ENCODE measurements around the gene SYT17.

Gene SYT17

DNA sequence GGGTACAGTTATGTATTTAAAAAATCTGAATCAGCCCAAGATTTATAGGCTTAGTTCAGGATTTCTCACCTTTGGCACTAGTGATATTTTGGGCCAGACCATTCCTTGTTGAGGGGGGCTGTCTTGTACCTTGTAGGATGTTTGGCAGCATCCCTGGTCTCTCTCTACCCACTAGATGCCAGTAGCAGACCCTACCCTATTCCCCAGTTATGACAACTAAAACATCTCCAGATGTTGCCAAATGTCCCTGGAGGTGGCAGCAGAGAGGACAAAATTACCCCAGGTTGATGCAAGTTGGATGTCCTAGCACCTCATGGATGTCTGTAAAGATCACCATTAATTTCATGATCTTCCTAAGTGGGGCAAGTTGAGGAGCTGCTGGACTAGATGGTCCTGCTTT is 45.8 kb downstream of the SYT17 start:
- no peak overlapping the region for H3K4me2 ChIP-seq (ENCODE audit: low read length)
- no peaks in the 10 kb centered on the region for H3K9me2 ChIP-seq (replicated peaks; ENCODE audit: control insufficient read depth, low read length)
- H3K36me3 ChIP-seq (ENCODE audit: control insufficient read depth, low read length): peaks cover 18% of the 10 kb centered on the region
- H3K27me3 ChIP-seq (ENCODE audit: control insufficient read depth, low read length): no peaks in the 10 kb centered on the region
- H4K20me1 ChIP-seq (ENCODE audit: control insufficient read depth, insufficient read depth, low read depth, low read length): no peaks in the 10 kb centered on the region
- H3K79me2 ChIP-seq (ENCODE audit: control insufficient read depth, low read length): peaks cover 12% of the 10 kb centered on the region
- no peak overlapping the region for H3K27ac ChIP-seq (ENCODE audit: low read depth, low read length)
- H3K4me1 ChIP-seq (ENCODE audit: control insufficient read depth, low read length): peaks cover 44% of the 10 kb centered on the region
- TF ChIP-seq EZH2phosphoT487 (IDR thresholded peaks at IDR 0.05; ENCODE audit: borderline replicate concordance, low read length) (no peak), CTCF (IDR thresholded peaks at IDR 0.05; ENCODE audit: low read depth, low read length, poor library complexity, severe bottlenecking) (peak; percentile 49)
- peaks cover 16% of the 10 kb centered on the region for H3F3A ChIP-seq (ENCODE audit: control insufficient read depth, insufficient read depth)
- no peak overlapping the region for H3K4me3 ChIP-seq (ENCODE audit: low read length)
- peaks cover 15% of the 10 kb centered on the region; the same call in 1 of the 2 replicates for H3K9me3 ChIP-seq (ENCODE audit: control insufficient read depth, insufficient read depth, low read length)

DNA sequence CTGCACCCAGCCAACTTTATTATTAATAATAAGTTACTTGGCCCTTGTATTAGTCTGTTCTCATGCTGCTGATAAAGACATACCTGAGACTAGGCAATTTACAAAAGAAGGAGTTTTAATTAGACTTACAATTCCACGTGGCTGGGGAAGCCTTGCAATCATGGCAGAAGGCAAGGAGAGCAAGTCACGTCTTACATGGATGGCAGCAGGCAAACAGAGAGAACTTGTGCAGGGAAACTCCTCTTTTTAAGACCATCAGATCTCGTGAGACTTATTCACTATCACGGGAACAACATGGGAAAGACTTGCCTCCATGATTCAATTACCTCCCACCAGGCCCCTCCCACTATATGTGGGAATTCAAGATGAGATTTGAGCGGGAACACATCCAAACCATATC is 47.7 kb downstream of the SYT17 start:
- Histone ChIP-seq H3K4me3 (ENCODE audit: low read length) (no peak overlapping the region), H4K20me1 (ENCODE audit: control insufficient read depth, insufficient read depth, low read depth, low read length) (no peaks in the 10 kb centered on the region), H3F3A (ENCODE audit: control insufficient read depth, insufficient read depth) (peaks cover 7% of the 10 kb centered on the region), H3K9me3 (ENCODE audit: control insufficient read depth, insufficient read depth, low read length) (peaks cover 15% of the 10 kb centered on the region; the same call in 1 of the 2 replicates), H3K9me2 (replicated peaks; ENCODE audit: control insufficient read depth, low read length) (no peaks in the 10 kb centered on the region), H3K4me2 (ENCODE audit: low read length) (no peak overlapping the region), H3K4me1 (ENCODE audit: control insufficient read depth, low read length) (peaks cover 27% of the 10 kb centered on the region), H3K27ac (ENCODE audit: low read depth, low read length) (no peak overlapping the region), H3K79me2 (ENCODE audit: control insufficient read depth, low read length) (peaks cover 12% of the 10 kb centered on the region), H3K27me3 (ENCODE audit: control insufficient read depth, low read length) (no peaks in the 10 kb centered on the region), H3K36me3 (ENCODE audit: control insufficient read depth, low read length) (peaks cover 17% of the 10 kb centered on the region)
- TF ChIP-seq CTCF (IDR thresholded peaks at IDR 0.05; ENCODE audit: low read depth, low read length, poor library complexity, severe bottlenecking): no peak
- TF ChIP-seq EZH2phosphoT487 (IDR thresholded peaks at IDR 0.05; ENCODE audit: borderline replicate concordance, low read length): no peak

DNA sequence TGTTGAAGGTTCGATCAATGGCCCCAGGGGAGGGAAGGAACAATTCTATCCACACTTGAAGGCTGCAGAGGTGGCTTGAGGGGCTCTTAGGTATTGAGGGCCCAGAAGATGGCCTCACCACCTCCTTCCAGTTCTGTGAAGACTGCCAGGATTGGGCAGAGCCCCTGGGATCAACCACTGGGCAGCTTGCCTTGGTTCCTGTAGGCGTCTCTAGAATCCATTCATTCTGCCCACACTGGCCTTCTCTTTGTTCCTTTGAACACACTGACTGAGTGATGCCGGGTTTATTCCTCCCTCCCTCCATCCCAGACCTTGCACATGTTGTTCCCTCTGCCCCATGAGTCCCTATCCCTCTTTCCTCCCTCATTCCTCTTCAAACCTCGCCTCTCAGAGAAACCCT is 50.5 kb downstream of the SYT17 start:
- Histone ChIP-seq H3K9me3 (ENCODE audit: control insufficient read depth, insufficient read depth, low read length) (no peaks in the 10 kb centered on the region), H3K4me1 (ENCODE audit: control insufficient read depth, low read length) (peaks cover 8% of the 10 kb centered on the region), H3K27me3 (ENCODE audit: control insufficient read depth, low read length) (no peaks in the 10 kb centered on the region), H4K20me1 (ENCODE audit: control insufficient read depth, insufficient read depth, low read depth, low read length) (no peaks in the 10 kb centered on the region), H3K9me2 (replicated peaks; ENCODE audit: control insufficient read depth, low read length) (no peaks in the 10 kb centered on the region), H3K4me3 (ENCODE audit: low read length) (no peak overlapping the region), H3F3A (ENCODE audit: control insufficient read depth, insufficient read depth) (no peaks in the 10 kb centered on the region), H3K36me3 (ENCODE audit: control insufficient read depth, low read length) (peaks cover 2% of the 10 kb centered on the region; the same call in 1 of the 2 replicates), H3K27ac (ENCODE audit: low read depth, low read length) (no peak overlapping the region), H3K4me2 (ENCODE audit: low read length) (no peak overlapping the region), H3K79me2 (ENCODE audit: control insufficient read depth, low read length) (no peaks in the 10 kb centered on the region)
- TF ChIP-seq EZH2phosphoT487 (IDR thresholded peaks at IDR 0.05; ENCODE audit: borderline replicate concordance, low read length): no peak
- TF ChIP-seq CTCF (IDR thresholded peaks at IDR 0.05; ENCODE audit: low read depth, low read length, poor library complexity, severe bottlenecking): no peak

Measured in DOHH2 (cell line).